Gastrocnemius medialis (tissue), 4 donors: ENCODE results near the gene SLC16A3.

Source experiments
- CTCF ChIP-seq, 5 experiments: fragments of 450-650 bp in 3 of 5; fragments of 200-600 bp in 2 of 5; sonication (generic) in 2 of 5; IDR thresholded peaks in 4 of 5; conservative IDR thresholded peaks in 1 of 5; 1 replicate in 4 of 5; 2 replicates in 1 of 5; pipeline ENCODE4 v1.5.1; 2016 to 2019; ENCODE audit warnings: antibody characterized with exemption in 5 of 5, mild to moderate bottlenecking in 3 of 5, moderate library complexity in 3 of 5
- POLR2A ChIP-seq, 2 donors: fragments of 450-650 bp; IDR thresholded peaks; one replicate each; pipeline ENCODE4 v1.6.1; 2017; ENCODE audit warnings: antibody characterized with exemption in 2 of 2, mild to moderate bottlenecking in 2 of 2, moderate library complexity in 2 of 2

GRCh38 chr17:82203920-82204319, 24.9 kb upstream of the SLC16A3 start:
- no peak for TF ChIP-seq CTCF (IDR thresholded peaks at IDR 0.05 in 4 of 5, conservative IDR thresholded peaks at IDR 0.05 in 1 of 5)
- TF ChIP-seq POLR2A (IDR thresholded peaks at IDR 0.05), result no peak
